Right cardiac atrium (tissue), 5 donors: Measurements from ENCODE around the gene KLHL25. TPM values are rescaled to one million over a fixed set of nuclear protein-coding genes. Genes with fewer than 3 reads are reported as not detected.

Experiments
- ATAC-seq, 2 donors: fragments of 200-7000 bp; cut with Tn5 transposase; one replicate each; pipeline versions ENCODE4 v1.8.0 to v1.9.1; 2020; ENCODE audit warnings: moderate library complexity in 2 of 2, mild to moderate bottlenecking in 1 of 2
- DNase-seq, 3 donors: peaks; one replicate each; pipeline ENCODE4 v3.0.0-alpha.2; 2020
- H3K27ac ChIP-seq: one replicate; pipeline ENCODE4 v1.5.1; 2013; ENCODE audit warnings: mild to moderate bottlenecking, low read length, control low read depth, moderate library complexity
- H3K27me3 ChIP-seq: one replicate; pipeline ENCODE4 v1.6.1; 2013; ENCODE audit not compliant: control insufficient read depth, insufficient read depth
- H3K4me1 ChIP-seq: one replicate; pipeline ENCODE4 v1.6.1; 2013; ENCODE audit warnings: low read length; ENCODE audit not compliant: control insufficient read depth, insufficient read depth
- H3K4me3 ChIP-seq: one replicate; pipeline ENCODE4 v1.5.1; 2013; ENCODE audit warnings: low read length, control low read depth
- H3K9me3 ChIP-seq: one replicate; pipeline ENCODE4 v1.6.1; 2013; ENCODE audit warnings: low read length; ENCODE audit not compliant: control insufficient read depth
- WGBS: extraction: QIAGEN DNeasy Blood & Tissue Kit; methylation state at CpG from one replicate; pipeline ENCODE4 v1.1.7; 2013; 5-methylcytosine and 5-hydroxymethylcytosine counted together
- intact Hi-C, 4 donors: fragments of 100-400 bp; cut with DNase I; formaldehyde crosslinking; loops; one replicate each; pipeline versions ENCODE4 v1.11.0 to v1.14.0; 2022 to 2023
- polyA plus RNA-seq: library from polyadenylated mRNA; stranded (reverse); fragments of 200-250 nt; gene quantifications from one replicate; pipeline ENCODE4 v1.2.3, GENCODE V29; 2013
- total RNA-seq, 4 donors: library from RNA; stranded (reverse); fragmentation: NEBNext Ultra II Directional; extraction: Animal tissue kit (Norgen Biotek cat#: 25700); gene quantifications; one replicate each; pipeline ENCODE4 v1.2.1, GENCODE V29; 2021
- donor health status: healthy with polysubstance abuse.
- donor health status: DM: no; HTN: yes; CAD: no.
- donor health status: DM: no; HTN: no; CAD: no.
- donor health status: DM: no; HTN: yes; CAD: no; lungs with severe emphysema.
- donor health status: DM: yes; HTN: yes; CAD: no.

Gene KLHL25
- total and polyA plus RNA-seq, 5 donors = 3.4 to 6.6 (median 4.8) TPM

DNA sequence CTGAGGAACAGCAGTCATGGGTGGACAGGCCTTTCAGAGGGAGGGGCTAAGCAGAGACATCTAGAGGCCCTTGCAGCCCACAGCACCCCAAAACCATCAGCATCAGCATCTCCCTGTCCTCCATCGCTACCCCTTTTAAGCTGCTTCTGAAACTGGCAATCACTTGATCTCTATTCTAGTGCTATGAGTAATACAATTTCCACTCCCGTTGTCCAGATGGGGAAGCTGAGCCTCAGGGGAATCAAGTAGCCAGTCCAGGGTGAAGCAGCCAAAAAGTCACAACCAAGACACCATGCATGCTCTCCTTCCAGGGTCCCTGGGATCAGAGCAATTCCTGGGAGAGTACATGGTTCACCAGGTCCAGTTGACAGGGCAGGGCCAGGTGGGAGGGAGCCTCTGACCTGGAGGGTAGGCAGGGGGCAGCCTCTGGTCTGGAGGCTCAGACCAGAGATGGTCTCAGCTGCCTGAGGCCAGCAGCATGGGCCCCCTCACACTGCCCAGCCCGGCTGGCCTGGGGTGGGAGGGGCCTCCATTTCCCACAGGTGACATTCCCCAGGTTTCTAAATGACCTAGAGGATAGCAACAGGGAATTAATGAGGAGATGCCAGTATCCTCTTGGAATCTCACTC is 30.0 kb downstream of the KLHL25 start:
- Histone ChIP-seq H3K27ac (no peak overlapping the region), H3K9me3 (no peaks in the 10 kb centered on the region), H3K27me3 (no peaks in the 10 kb centered on the region), H3K4me1 (peaks cover 19% of the 10 kb centered on the region), H3K4me3 (no peak overlapping the region)
- WGBS = 45% methylated on average over 3 of the region's 3 CpGs
- ATAC-seq (peak in 1 of 2 donors; percentile 17), DNase-seq (peak in 1 of 3 donors; percentile 49)
- intact Hi-C loops = no loop called here

DNA sequence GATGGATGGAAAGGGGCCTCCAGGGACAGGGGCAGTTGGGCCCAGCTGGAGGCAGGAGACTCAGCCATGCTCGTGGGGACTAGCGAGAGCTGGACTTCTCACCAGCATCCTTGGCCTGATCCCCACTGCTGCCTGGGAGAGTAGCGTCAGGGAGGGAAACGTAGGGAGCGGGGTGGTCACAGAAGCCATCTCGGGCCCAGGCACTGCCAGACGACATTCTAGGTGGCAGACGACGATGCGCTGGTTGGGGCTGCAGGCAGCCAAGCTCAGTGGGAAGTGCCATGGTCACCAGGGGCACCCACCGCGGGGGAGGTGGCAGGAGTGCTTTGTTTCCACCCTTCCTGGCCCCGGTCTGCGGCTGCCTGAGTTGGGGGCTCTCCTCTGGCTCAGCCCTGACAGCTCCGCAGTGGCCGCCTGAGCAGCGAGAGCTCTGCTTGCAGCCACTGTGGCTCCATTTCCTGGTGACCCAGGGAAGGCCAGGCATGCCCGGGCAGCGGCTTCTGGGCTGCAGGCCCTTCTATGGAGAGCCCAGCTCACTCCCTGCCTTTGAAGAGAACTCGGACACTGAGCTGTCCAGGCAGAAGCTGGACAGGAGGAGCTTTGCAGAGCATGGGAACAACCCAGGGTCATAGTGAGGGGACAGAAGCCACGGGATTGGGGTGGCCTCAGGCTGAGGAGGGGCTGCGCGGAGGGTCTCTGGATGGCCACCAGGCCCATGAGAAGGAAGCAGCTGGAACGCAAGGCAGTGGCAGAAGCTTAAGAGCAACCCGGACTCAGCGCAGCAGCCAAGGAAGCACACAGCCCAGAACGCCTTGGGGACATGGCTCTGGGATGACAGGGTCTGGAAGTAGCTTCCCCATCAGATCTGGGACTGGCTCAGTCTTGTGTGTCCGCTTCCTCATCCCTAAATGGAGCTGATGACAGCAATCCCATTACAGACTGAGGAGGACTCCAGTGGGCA is 30.8 kb downstream of the KLHL25 start:
- no peaks in the 10 kb centered on the region for H3K9me3 ChIP-seq
- WGBS = 62% methylated on average over 28 of the region's 28 CpGs
- DNase-seq (peak in 2 of 3 donors; percentile 64 to 71), ATAC-seq (peak; percentile 2 to 25)
- peak overlapping the region; percentile 4 for H3K27ac ChIP-seq
- no peaks in the 10 kb centered on the region for H3K27me3 ChIP-seq
- intact Hi-C loops = no loop called here
- peaks cover 19% of the 10 kb centered on the region for H3K4me1 ChIP-seq
- H3K4me3 ChIP-seq = no peak overlapping the region

DNA sequence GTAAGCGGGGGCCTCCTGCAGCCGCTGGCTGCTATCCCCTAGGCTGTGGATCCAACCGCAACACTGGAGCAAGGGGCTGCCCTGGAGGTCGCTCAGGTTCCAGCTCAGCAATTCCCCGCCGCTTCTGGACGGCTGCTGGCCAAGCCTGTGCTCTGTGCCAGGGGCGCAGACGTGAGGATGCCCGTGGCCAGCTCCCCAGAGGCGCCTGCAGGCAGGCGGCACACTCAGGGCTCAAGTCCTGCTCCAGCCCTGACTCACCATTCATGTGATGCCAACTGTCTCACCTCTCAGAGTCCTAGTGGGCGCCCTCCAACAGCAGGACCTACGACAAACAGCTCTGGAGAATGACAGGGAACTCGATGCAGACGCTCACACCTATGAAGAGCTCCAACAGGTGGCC is 31.6 kb downstream of the KLHL25 start:
- WGBS = 56% methylated on average over 16 of the region's 16 CpGs
- no peaks in the 10 kb centered on the region for H3K27me3 ChIP-seq
- DNase-seq = peak; percentile 65 to 86 (median 82)
- no peaks in the 10 kb centered on the region for H3K9me3 ChIP-seq
- peaks cover 19% of the 10 kb centered on the region for H3K4me1 ChIP-seq
- ATAC-seq = peak; percentile 67 to 69
- no peak overlapping the region for H3K4me3 ChIP-seq
- intact Hi-C loops = no loop called here
- H3K27ac ChIP-seq = peak overlapping the region; percentile 36

GRCh38 chr15:85762756-85763127 is 32.0 kb downstream of the KLHL25 start:
- H3K9me3 ChIP-seq = no peaks in the 10 kb centered on the region
- H3K27ac ChIP-seq = peak overlapping the region; percentile 36
- peaks cover 19% of the 10 kb centered on the region for H3K4me1 ChIP-seq
- DNase-seq = peak; percentile 79 to 92 (median 90)
- H3K27me3 ChIP-seq = no peaks in the 10 kb centered on the region
- peak; percentile 50 to 77 for ATAC-seq
- H3K4me3 ChIP-seq = no peak overlapping the region
- intact Hi-C loops = no loop called here
- 48% methylated on average over 8 of the region's 8 CpGs for WGBS

DNA sequence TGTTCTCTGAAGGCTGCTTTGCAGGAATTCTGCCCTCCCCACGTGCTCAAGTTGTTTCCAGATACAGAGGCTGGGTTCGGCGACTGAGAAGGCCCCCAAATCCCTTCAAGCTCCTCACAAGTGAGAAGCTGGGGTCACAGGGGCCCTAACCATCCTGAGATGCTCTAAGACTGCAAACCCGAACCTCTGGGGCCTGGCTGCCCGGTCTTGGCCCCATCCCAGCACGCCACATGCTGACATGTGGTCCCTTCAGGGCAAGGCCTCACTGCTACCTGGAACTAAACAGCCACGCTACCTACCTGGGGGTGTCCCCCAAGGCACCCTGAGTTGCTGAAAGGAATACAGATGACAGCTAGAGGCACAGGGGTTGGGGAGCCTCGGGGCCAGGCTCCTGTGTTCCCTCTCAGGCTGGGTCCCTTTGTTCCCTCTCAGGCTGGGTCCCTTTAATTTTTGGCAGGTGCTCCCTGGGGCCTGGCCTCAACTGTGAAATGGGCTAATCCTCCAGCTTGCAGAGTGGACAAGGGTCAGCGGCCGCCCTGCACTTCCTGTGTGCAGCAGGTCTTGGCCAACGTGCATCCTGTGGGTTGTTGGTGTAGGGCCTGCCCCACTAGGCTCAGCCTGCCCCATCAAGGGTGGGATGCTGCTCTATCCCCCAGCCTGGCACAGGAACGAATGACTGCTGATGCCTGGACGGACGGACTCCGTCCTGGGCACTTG is 32.5 kb downstream of the KLHL25 start:
- Histone ChIP-seq H3K4me3 (no peak overlapping the region), H3K9me3 (no peaks in the 10 kb centered on the region), H3K27ac (no peak overlapping the region), H3K27me3 (no peaks in the 10 kb centered on the region), H3K4me1 (peaks cover 19% of the 10 kb centered on the region)
- 66% methylated on average over 15 of the region's 15 CpGs for WGBS
- intact Hi-C loops = no loop called here
- DNase-seq (no peak), ATAC-seq (no peak)

DNA sequence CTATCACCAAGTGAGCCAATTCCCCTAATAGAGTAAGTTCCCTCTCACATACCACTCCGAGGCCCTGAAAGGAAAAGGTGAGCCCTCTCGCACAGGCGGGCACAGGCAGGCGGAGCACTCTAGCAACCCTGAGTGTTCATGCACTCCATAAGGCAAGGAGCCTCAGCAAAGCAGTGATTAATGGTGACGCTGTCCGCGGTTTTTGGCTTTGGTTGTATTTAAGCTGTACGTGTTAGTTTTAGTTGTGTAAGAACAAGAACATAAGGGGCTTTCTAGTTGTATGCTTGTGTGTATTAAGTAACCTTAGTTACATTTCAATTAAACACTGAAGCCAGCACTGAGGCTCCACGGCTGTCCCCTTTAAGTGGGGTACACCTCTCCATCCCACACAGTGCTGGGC is 33.1 kb downstream of the KLHL25 start:
- no peak overlapping the region for H3K27ac ChIP-seq
- intact Hi-C loops = no loop called here
- H3K4me1 ChIP-seq = peaks cover 19% of the 10 kb centered on the region

GRCh38 chr15:85760531-85761371 is 34.0 kb downstream of the KLHL25 start:
- no peak overlapping the region for H3K4me3 ChIP-seq
- peaks cover 19% of the 10 kb centered on the region for H3K4me1 ChIP-seq
- no peaks in the 10 kb centered on the region for H3K9me3 ChIP-seq
- DNase-seq (no peak), ATAC-seq (no peak)
- no peaks in the 10 kb centered on the region for H3K27me3 ChIP-seq
- H3K27ac ChIP-seq = no peak overlapping the region
- intact Hi-C loops = no loop called here
- WGBS = 94% methylated on average over 28 of the region's 28 CpGs

More for the DNA sequence above, 33.1 kb downstream of the KLHL25 start:
- no peak overlapping the region for H3K4me3 ChIP-seq
- no peaks in the 10 kb centered on the region for H3K9me3 ChIP-seq
- H3K27me3 ChIP-seq = no peaks in the 10 kb centered on the region
- WGBS = 79% methylated on average over 9 of the region's 9 CpGs
- ATAC-seq (no peak), DNase-seq (no peak)

DNA sequence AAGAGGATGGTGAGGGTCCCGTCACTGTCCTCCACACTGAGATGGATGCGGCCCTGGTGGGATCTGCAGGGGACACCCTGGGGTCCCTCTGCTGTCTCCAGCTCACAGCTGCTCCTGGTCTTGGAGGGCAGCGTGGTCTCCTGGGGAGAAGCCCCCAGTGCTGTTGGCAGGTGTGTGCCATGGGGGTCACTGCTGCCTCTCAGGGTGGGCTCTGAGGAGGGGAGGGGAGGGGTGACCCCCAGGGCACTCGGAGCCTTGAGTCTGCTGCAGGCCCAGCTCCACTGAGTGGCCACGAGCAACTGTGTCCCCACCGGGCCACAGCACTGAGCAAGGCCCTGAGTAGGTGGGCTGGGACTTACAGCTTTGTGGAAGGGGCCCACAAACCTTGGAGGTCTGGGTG is 34.7 kb downstream of the KLHL25 start:
- DNase-seq (no peak), ATAC-seq (no peak)
- H3K4me3 ChIP-seq = no peak overlapping the region
- intact Hi-C loops = no loop called here
- H3K27me3 ChIP-seq = no peaks in the 10 kb centered on the region
- no peaks in the 10 kb centered on the region for H3K9me3 ChIP-seq
- 91% methylated on average over 6 of the region's 6 CpGs for WGBS
- peaks cover 22% of the 10 kb centered on the region for H3K4me1 ChIP-seq
- no peak overlapping the region for H3K27ac ChIP-seq

DNA sequence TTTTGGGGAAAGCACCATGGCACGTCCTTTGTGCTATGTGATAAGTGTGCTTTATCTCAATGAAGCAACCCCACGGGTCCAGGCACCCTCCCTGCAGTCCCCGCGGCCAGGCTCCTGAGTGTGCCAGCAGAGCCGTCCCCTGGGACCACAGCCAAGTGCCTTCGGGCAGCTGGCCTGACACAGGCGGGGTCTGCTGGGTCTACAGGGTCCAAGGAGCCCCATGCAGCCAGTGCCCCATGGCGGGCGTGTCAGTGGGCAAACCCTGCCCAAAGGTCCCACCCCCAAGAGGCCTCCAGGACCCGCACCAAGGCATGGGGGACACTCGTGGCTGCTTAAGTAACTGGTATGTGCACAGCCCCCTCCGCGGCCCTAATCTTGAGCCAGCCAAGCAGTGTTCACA is 35.3 kb downstream of the KLHL25 start:
- peak; percentile 6 to 9 for ATAC-seq
- peak; percentile 61 to 87 (median 80) for DNase-seq
- 61% methylated on average over 13 of the region's 13 CpGs for WGBS

DNA sequence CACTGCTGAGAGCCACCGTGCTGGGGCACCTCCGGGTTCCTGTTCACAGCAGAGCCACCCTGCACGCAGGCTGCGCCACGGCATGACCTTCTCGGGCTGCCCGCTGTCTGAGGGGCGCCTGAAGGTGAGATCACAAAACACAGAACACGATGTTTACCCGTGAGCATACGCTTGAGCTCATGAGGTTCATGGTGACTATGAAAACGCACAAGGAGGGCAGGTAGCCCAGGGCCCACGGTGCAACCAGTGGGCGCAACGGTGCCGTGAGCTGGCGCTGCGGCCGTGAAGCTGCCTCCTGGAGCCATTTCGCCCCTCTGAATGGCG is 36.1 kb downstream of the KLHL25 start:
- 97% methylated on average over 21 of the region's 21 CpGs for WGBS
- no peak for ATAC-seq
- Histone ChIP-seq H3K4me3 (no peak overlapping the region), H3K9me3 (no peaks in the 10 kb centered on the region), H3K27ac (no peak overlapping the region), H3K4me1 (peaks cover 11% of the 10 kb centered on the region), H3K27me3 (no peaks in the 10 kb centered on the region)
- intact Hi-C loops = loop anchor here in 1 of 4 donors (10.0 kb wide), 1 partner anchor 76 kb away; no protein-coding TSS in a partner anchor
- DNase-seq = no peak

More for the DNA sequence above, 35.3 kb downstream of the KLHL25 start:
- Histone ChIP-seq H3K4me3 (no peak overlapping the region), H3K4me1 (peaks cover 18% of the 10 kb centered on the region), H3K27ac (no peak overlapping the region), H3K9me3 (no peaks in the 10 kb centered on the region), H3K27me3 (no peaks in the 10 kb centered on the region)
- intact Hi-C loops = loop anchor here in 1 of 4 donors (10.0 kb wide), 1 partner anchor 75 kb away; no protein-coding TSS in a partner anchor
